NB4 (cell line): Measurements from ENCODE around the gene GP1BA.

ENCODE experiments used
- POLR2A ChIP-seq: IDR thresholded peaks from 2 replicates; pipeline ENCODE4 v1.6.1; 2011; ENCODE audit warnings: mild to moderate bottlenecking; ENCODE audit not compliant: insufficient read length; ENCODE audit errors: extremely low read depth
- TF ChIP-seq, protein P1 (sequence below): IDR thresholded peaks from one replicate; pipeline ENCODE4 v1.5.1; 2012; ENCODE audit warnings: low read depth, low read length

DNA sequence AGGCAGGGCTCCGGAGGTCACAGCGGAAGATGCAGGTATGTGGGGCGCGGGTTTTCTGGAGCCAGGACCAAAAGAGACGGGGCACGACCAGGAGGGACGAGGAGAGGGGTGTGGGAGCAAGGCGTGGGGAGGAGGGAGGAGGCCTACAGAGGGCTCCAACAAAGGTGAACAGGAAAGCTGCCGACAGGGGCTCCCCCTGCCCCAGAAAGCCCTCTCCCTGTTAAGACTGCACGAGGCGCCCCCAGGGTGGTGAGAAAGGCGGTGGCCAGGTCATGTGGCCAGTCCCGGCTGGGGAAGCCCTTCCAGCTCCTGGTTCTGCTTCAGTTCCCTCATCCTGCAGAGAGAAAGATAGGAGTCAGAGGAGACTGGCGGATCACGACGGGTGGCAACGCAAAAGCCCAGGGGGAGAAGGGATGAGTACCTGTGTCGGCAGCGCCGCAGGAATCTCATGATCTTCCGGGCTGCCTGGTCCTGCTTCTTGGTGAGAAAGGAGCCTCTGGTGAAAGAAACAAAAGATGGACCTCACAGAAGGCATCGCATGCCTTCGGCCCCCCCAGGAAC lies 36.5 kb downstream of the GP1BA start:
- TF ChIP-seq, protein P1, sequence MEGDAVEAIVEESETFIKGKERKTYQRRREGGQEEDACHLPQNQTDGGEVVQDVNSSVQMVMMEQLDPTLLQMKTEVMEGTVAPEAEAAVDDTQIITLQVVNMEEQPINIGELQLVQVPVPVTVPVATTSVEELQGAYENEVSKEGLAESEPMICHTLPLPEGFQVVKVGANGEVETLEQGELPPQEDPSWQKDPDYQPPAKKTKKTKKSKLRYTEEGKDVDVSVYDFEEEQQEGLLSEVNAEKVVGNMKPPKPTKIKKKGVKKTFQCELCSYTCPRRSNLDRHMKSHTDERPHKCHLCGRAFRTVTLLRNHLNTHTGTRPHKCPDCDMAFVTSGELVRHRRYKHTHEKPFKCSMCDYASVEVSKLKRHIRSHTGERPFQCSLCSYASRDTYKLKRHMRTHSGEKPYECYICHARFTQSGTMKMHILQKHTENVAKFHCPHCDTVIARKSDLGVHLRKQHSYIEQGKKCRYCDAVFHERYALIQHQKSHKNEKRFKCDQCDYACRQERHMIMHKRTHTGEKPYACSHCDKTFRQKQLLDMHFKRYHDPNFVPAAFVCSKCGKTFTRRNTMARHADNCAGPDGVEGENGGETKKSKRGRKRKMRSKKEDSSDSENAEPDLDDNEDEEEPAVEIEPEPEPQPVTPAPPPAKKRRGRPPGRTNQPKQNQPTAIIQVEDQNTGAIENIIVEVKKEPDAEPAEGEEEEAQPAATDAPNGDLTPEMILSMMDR, result no peak
- TF ChIP-seq POLR2A, result no peak
